A549 (cell line): Measurements from ENCODE around the gene SLC9A9.

ENCODE experiments used
- CHD2 ChIP-seq: fragments of 150-350 bp; IDR thresholded peaks from 2 replicates; pipeline ENCODE4 v1.6.1; 2014; ENCODE audit warnings: low read length; ENCODE audit not compliant: partially characterized antibody
- CTCF ChIP-seq: fragments of >200 bp; sonication (Bioruptor Twin); formaldehyde crosslinking; IDR thresholded peaks from 3 replicates; pipeline ENCODE4 v1.5.1; 2016
- EP300 ChIP-seq, 2 experiments: fragments of >200 bp; sonication (Bioruptor Twin); formaldehyde crosslinking; IDR thresholded peaks; 2 replicates in 1 of 2; 3 replicates in 1 of 2; pipeline ENCODE4 v1.6.1; 2016 to 2017
- HOXB13 ChIP-seq: fragments of 250-450 bp; sonication (Bioruptor Pico); IDR thresholded peaks from 2 replicates; pipeline ENCODE4 v1.5.0; 2020; ENCODE audit warnings: low read depth, mild to moderate bottlenecking, moderate library complexity
- JUN ChIP-seq, 2 experiments: fragments of >200 bp; sonication (Bioruptor Twin); formaldehyde crosslinking; IDR thresholded peaks; 2 replicates in 1 of 2; 3 replicates in 1 of 2; pipeline ENCODE4 v1.6.1; 2016 to 2017
- MYC ChIP-seq: IDR thresholded peaks from 2 replicates; pipeline ENCODE4 v1.6.1; 2012; ENCODE audit warnings: mild to moderate bottlenecking, inconsistent platforms, low read length, improper control_type of control experiment, borderline replicate concordance
- POLR2A ChIP-seq: IDR thresholded peaks from 2 replicates; pipeline ENCODE4 v1.6.1; 2012; ENCODE audit warnings: mild to moderate bottlenecking, low read length
- RCOR1 ChIP-seq: fragments of 150-350 bp; IDR thresholded peaks from 2 replicates; pipeline ENCODE4 v1.6.1; 2014; ENCODE audit warnings: antibody characterized with exemption, low read length, low read depth
- RFX5 ChIP-seq: fragments of 450-650 bp; IDR thresholded peaks from 2 replicates; pipeline ENCODE4 v1.7.1; 2014; ENCODE audit warnings: antibody characterized with exemption, mild to moderate bottlenecking, moderate library complexity
- RNF2 ChIP-seq: fragments of 200-600 bp; sonication (generic); IDR thresholded peaks from 2 replicates; pipeline ENCODE4 v1.6.1; 2016; ENCODE audit warnings: low read depth, mild to moderate bottlenecking, antibody characterized with exemption, moderate library complexity, borderline replicate concordance
- ZC3H11A ChIP-seq: fragments of 450-650 bp; IDR thresholded peaks from 2 replicates; pipeline ENCODE4 v1.6.1; 2014; ENCODE audit warnings: antibody characterized with exemption, mild to moderate bottlenecking
- TF ChIP-seq, protein P1 (sequence below): IDR thresholded peaks from 2 replicates; pipeline ENCODE4 v1.6.1; 2012; ENCODE audit warnings: low read depth, borderline replicate concordance
- TF ChIP-seq, protein P2 (sequence below): IDR thresholded peaks from 2 replicates; pipeline ENCODE4 v1.6.1; 2012

- no peak for TF ChIP-seq RNF2
- TF ChIP-seq, protein P1, sequence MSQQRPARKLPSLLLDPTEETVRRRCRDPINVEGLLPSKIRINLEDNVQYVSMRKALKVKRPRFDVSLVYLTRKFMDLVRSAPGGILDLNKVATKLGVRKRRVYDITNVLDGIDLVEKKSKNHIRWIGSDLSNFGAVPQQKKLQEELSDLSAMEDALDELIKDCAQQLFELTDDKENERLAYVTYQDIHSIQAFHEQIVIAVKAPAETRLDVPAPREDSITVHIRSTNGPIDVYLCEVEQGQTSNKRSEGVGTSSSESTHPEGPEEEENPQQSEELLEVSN = no peak
- no peak for TF ChIP-seq CTCF
- TF ChIP-seq POLR2A = no peak
- no peak for TF ChIP-seq EP300 (IDR thresholded peaks at IDR 0.05)
- TF ChIP-seq MYC = no peak
- no peak for TF ChIP-seq JUN (IDR thresholded peaks at IDR 0.05)
- no peak for TF ChIP-seq RFX5
- no peak for TF ChIP-seq HOXB13 (CRISPR knock-in tag)
- TF ChIP-seq RCOR1 = no peak
- TF ChIP-seq ZC3H11A = no peak
- no peak for TF ChIP-seq CHD2
- TF ChIP-seq, protein P2, sequence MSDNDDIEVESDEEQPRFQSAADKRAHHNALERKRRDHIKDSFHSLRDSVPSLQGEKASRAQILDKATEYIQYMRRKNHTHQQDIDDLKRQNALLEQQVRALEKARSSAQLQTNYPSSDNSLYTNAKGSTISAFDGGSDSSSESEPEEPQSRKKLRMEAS = no peak
Observed at GRCh38 chr3:143472731-143473523, 375.3 kb downstream of the SLC9A9 start.
